ENCODE data around the gene CSF3R.

The CSF3R gene

GRCh38 chr1:36482724-36483388 lies at the start of gene CSF3R:
Gene CSF3R (minus strand): TSS chr1:36482913. CDS start chr1:36479496, 3,417 bp downstream.
- Mint-ChIP-seq H3K36me3 (no peaks in the 10 kb centered on the region), H3K4me3 (peak within 1 kb of the TSS; percentile 27 to 46), H3K27me3 (peaks cover 20 to 25% of the 10 kb centered on the region in 2 donors), H3K27ac (peak within 1 kb of the TSS; percentile 15), H3K4me1 (peaks cover 19 to 31% of the 10 kb centered on the region in 2 donors), H3K9me3 (no peaks in the 10 kb centered on the region)
- DNase-seq (no peak), ATAC-seq (replicated peaks) (no peak)

DNA sequence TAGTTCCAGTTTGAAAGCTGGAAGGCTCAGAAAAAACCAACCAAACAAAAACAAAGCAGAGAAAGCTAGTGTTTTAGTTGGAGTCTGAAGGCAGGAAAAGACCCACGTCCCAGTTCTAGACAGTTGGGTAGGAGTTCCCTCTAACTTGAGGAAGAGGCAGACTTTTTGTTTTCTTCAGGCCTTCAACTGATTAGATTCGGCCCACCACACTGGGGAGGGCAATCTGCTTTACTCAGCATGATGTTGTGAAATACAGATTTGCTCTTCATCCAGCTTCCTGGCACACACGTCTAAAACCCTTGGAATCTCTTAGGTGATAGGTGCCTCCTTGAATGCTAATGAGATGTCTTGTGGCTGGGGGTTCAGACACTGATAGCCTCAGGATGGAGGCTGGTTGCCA lies 49.1 kb upstream of the CSF3R start:
- Mint-ChIP-seq H3K9me3 (peaks cover 5% of the 10 kb centered on the region in 2 donors), H3K36me3 (no peaks in the 10 kb centered on the region), H3K27me3 (peaks cover 32 to 49% of the 10 kb centered on the region in 2 donors), H3K4me3 (no peak overlapping the region), H3K27ac (no peak overlapping the region), H3K4me1 (no peaks in the 10 kb centered on the region)
- no peak for ATAC-seq (replicated peaks)
- DNase-seq = no peak

DNA sequence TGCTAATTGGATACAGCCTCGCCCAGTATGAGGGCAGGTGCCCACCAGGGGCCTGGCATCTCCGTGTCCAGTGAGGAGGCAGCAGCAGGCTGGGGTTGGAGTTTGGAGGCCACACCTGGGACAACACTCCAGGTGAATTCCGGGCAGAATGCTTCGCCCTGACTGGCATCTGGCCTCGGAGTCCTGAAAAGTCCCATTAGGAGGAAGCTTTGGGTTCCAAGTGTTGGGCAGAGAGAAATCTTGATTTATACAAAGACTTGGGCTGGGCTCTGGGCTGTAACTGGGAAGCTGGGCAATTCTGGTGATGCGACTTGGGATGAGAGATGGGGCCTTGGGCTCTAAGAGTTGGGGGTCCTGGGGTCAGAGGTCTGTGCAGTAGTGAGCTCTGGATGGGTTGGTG lies 48.1 kb upstream of the CSF3R start:
- Mint-ChIP-seq H3K4me3 (no peak overlapping the region), H3K4me1 (no peaks in the 10 kb centered on the region), H3K36me3 (no peaks in the 10 kb centered on the region), H3K9me3 (peaks cover 5% of the 10 kb centered on the region in 2 donors), H3K27me3 (peaks cover 28 to 44% of the 10 kb centered on the region in 2 donors), H3K27ac (no peak overlapping the region)
- ATAC-seq (replicated peaks) (no peak), DNase-seq (no peak)

DNA sequence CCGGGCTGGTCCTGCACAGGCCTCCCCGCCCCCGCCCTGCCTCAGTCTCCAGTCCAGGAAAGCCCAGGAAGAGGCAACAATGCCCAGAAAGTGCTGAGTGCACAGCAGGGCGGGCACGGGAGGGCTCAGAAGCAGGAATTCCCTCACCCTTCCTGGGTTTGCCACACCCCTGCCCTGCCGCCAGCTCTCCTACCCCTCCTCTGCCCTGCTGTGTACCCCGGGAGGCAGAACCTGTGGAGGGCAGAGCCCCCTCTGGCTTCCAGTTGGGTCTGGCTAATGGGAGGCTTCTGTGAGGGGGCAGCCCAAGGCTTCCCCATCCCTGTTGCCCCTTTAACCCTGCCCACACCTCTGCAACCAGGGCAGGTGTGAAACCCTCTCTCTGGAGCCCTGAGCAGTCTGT lies 47.5 kb upstream of the CSF3R start:
- DNase-seq (no peak), ATAC-seq (replicated peaks) (no peak)
- H3K4me3 Mint-ChIP-seq = no peak overlapping the region
- H3K9me3 Mint-ChIP-seq = peaks cover 5% of the 10 kb centered on the region in 2 donors
- H3K4me1 Mint-ChIP-seq = no peaks in the 10 kb centered on the region
- H3K36me3 Mint-ChIP-seq = no peaks in the 10 kb centered on the region
- no peak overlapping the region for H3K27ac Mint-ChIP-seq
- peaks cover 26 to 42% of the 10 kb centered on the region in 2 donors for H3K27me3 Mint-ChIP-seq

DNA sequence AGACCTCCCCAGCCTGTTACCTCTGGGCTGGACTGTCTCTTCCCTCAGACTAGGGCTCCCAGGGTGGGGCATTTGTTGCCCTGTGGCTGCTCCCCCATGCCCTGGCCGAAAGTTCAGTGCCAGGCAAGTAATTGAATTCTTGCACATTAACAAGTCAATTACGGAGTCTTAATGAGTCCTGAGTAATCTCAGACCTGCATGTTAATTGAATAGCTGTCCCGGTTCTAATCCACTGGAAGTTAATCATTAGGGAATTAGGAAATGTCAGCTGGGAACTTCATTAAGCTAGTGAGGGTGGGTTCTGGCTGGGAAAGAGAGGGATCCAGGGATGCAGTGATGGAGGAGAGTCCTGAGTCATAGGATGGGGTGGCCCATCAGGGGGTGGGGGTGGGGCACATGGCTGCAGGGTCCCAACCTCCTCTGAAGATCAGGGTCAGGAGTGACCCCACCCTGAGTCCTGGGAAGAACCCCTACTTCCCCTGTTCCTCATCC lies 47.1 kb upstream of the CSF3R start:
- no peak for ATAC-seq (replicated peaks)
- Mint-ChIP-seq H3K27ac (no peak overlapping the region), H3K36me3 (no peaks in the 10 kb centered on the region), H3K9me3 (peaks cover 5% of the 10 kb centered on the region in 2 donors), H3K4me3 (no peak overlapping the region), H3K27me3 (peaks cover 26 to 42% of the 10 kb centered on the region in 2 donors), H3K4me1 (no peaks in the 10 kb centered on the region)
- DNase-seq = no peak

DNA sequence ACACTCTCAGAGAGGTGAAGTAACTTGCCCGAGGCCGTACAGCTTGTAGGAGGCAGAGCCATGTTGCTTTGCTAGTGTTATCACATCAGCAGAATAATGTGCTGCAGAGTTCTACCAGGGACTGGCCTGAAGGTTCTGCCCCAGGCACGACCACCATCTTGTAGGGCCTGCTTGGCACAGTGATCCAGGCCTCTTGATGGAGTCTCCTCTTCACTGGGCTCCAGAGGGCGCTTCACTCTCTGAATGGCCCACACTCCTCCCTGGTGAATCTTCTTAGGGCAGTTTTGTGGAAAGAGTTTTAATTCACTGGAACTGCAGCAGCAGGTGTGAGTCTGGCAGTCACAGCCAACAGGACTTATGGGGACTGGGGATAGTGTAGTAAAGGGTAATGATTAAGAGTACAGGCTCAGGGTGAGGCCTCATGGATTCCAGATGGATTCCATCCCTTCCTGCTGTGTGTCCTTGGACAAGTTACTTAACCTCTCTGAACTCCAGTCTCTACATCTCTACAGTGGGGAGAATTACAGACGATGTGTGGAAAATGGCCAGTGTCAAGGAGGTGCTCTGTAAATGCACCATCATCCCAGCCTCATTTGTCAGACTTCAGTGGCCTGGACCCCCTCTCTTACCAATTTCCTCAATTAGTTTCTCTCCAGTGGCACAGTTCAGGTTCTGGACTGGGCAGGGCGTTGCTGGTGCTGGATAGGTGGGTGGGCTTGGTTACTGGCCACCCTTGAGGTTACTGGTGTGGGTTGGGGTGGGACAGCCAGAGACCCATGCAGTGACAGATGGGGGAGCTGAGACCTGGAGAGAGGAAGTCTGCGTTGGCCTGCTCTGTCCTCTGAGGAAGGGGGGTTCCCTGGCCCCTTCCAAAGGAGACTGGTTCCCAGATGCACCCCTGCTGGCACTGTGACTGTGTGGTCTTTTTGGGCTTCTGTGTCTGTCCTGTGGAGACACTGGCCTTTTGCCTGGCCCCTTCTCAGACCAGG lies 45.9 kb upstream of the CSF3R start:
- H3K4me1 Mint-ChIP-seq = no peaks in the 10 kb centered on the region
- no peak overlapping the region for H3K27ac Mint-ChIP-seq

DNA sequence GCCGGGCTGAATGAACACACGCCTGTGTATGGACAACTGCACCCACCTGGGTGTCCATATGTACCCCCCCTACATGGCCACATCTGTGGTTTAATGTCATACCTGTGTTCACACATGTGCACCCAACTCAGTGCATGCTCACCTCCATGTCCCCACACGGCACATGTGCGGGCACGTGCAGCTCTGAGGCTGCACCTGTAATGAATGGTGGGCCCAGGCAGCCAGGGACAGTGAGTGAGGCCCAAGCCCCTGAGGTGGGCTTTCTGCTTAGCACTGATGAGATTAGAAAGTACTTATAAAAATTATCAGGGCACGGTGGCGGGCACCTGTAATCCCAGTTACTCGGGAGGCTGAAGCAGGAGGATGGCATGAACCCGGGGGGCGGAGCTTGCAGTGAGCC lies 42.5 kb upstream of the CSF3R start:
- Mint-ChIP-seq H3K27ac (no peak overlapping the region), H3K4me3 (no peak overlapping the region), H3K27me3 (peaks cover 16 to 21% of the 10 kb centered on the region in 2 donors), H3K36me3 (no peaks in the 10 kb centered on the region), H3K4me1 (no peaks in the 10 kb centered on the region), H3K9me3 (no peaks in the 10 kb centered on the region)
- DNase-seq = no peak
- no peak for ATAC-seq (replicated peaks)

More for the DNA sequence above, 45.9 kb upstream of the CSF3R start:
- Mint-ChIP-seq H3K36me3 (no peaks in the 10 kb centered on the region), H3K27me3 (peaks cover 26 to 35% of the 10 kb centered on the region in 2 donors), H3K4me3 (no peak overlapping the region), H3K9me3 (peaks cover 5% of the 10 kb centered on the region in 2 donors)
- DNase-seq (no peak), ATAC-seq (replicated peaks) (no peak)

- H3K27me3 Mint-ChIP-seq = peaks cover 10 to 16% of the 10 kb centered on the region in 2 donors
- no peak for DNase-seq
- no peaks in the 10 kb centered on the region for H3K9me3 Mint-ChIP-seq
- no peaks in the 10 kb centered on the region for H3K4me1 Mint-ChIP-seq
- H3K36me3 Mint-ChIP-seq = no peaks in the 10 kb centered on the region
- H3K4me3 Mint-ChIP-seq = no peak overlapping the region
- ATAC-seq (replicated peaks) = no peak
- H3K27ac Mint-ChIP-seq = no peak overlapping the region
These were observed 41.8 kb upstream of the CSF3R start for GRCh38 chr1:36524359-36525062.

DNA sequence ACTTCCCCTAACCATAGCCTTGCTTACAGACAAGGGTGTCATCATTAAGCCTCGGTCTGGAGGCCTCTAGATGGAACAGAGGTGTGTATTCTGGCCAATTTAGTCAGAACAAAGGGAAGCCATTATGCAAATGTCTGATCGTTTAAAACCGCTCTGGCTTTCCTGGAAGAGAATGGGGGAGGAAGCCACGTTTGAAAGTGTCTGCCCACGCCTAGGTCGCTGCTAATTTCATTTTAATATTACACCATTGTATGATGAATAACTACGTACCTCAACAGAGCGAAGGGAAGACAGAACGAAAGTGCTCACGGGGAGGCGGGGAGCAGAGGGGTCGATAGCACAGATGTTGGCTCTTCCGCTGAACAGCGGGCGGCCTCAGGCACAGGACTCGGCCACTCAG lies 41.1 kb upstream of the CSF3R start:
- DNase-seq (no peak), ATAC-seq (replicated peaks) (no peak)
- Mint-ChIP-seq H3K27ac (no peak overlapping the region), H3K4me3 (no peak overlapping the region), H3K27me3 (peaks cover 9 to 16% of the 10 kb centered on the region in 2 donors), H3K36me3 (no peaks in the 10 kb centered on the region), H3K9me3 (no peaks in the 10 kb centered on the region), H3K4me1 (no peaks in the 10 kb centered on the region)

GRCh38 chr1:36523230-36523495 lies 40.5 kb upstream of the CSF3R start:
- Mint-ChIP-seq H3K27ac (no peak overlapping the region), H3K4me3 (no peak overlapping the region), H3K27me3 (peaks cover 9 to 10% of the 10 kb centered on the region in 2 donors), H3K36me3 (no peaks in the 10 kb centered on the region), H3K4me1 (no peaks in the 10 kb centered on the region), H3K9me3 (no peaks in the 10 kb centered on the region)
- ATAC-seq (replicated peaks) (no peak), DNase-seq (no peak)

GRCh38 chr1:36522461-36523229 lies 39.9 kb upstream of the CSF3R start:
- H3K4me1 Mint-ChIP-seq = no peaks in the 10 kb centered on the region
- no peak overlapping the region for H3K4me3 Mint-ChIP-seq
- DNase-seq (no peak), ATAC-seq (replicated peaks) (no peak)
- no peak overlapping the region for H3K27ac Mint-ChIP-seq
- H3K9me3 Mint-ChIP-seq = no peaks in the 10 kb centered on the region
- peaks cover 5 to 6% of the 10 kb centered on the region in 2 donors for H3K27me3 Mint-ChIP-seq
- H3K36me3 Mint-ChIP-seq = no peaks in the 10 kb centered on the region

GRCh38 chr1:36522021-36522420 lies 39.3 kb upstream of the CSF3R start:
- no peak overlapping the region for H3K27ac Mint-ChIP-seq
- H3K9me3 Mint-ChIP-seq = no peaks in the 10 kb centered on the region
- no peaks in the 10 kb centered on the region for H3K27me3 Mint-ChIP-seq
- DNase-seq = no peak
- no peaks in the 10 kb centered on the region for H3K36me3 Mint-ChIP-seq
- H3K4me3 Mint-ChIP-seq = no peak overlapping the region
- no peaks in the 10 kb centered on the region for H3K4me1 Mint-ChIP-seq
- no peak for ATAC-seq (replicated peaks)

GRCh38 chr1:36520771-36521420 lies 38.2 kb upstream of the CSF3R start:
- H3K36me3 Mint-ChIP-seq = no peaks in the 10 kb centered on the region
- H3K27me3 Mint-ChIP-seq = no peaks in the 10 kb centered on the region
- no peak overlapping the region for H3K4me3 Mint-ChIP-seq
- H3K9me3 Mint-ChIP-seq = no peaks in the 10 kb centered on the region
- ATAC-seq (replicated peaks) = no peak
- no peak for DNase-seq
- no peaks in the 10 kb centered on the region for H3K4me1 Mint-ChIP-seq
- no peak overlapping the region for H3K27ac Mint-ChIP-seq

Data from stimulated activated naive B cell treated with anti-CD40 and anti-IgM and Interleukin-4, amounts not matched to agents 10 μg/mL and 1 μg/mL and 100 μg/mL, for 72 hours (primary cell).